DND-41 (cell line): ENCODE results near the gene CCNL1.

Experiments
- EZH2 ChIP-seq: IDR thresholded peaks from 3 replicates; pipeline ENCODE4 v1.6.1; 2012; ENCODE audit warnings: borderline replicate concordance, low read depth, mild to moderate bottlenecking, moderate library complexity, low read length, inconsistent platforms; ENCODE audit not compliant: severe bottlenecking
- TF ChIP-seq, protein P1 (sequence below): IDR thresholded peaks from 2 replicates; pipeline ENCODE4 v1.5.1; 2012; ENCODE audit warnings: borderline replicate concordance, low read length, moderate library complexity, mild to moderate bottlenecking; ENCODE audit not compliant: poor library complexity, severe bottlenecking; ENCODE audit errors: extremely low read depth

DNA sequence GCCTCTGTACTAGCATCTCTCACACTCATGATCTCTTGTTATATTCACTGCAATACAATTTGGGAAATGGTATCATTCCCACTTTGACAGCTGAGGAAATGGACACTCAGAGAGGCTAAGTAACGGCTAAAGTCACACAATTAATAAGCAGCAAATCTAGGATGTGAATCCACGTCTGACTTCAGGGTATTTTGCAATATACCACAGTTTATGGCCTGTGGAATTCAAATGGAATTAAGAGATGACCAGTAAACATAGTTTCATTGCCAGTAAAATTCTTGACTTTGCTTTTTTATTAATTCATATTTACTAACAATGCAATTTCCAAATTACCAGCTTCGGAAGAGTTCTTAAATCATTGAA lies 61.1 kb downstream of the CCNL1 start:
- TF ChIP-seq, protein P1, sequence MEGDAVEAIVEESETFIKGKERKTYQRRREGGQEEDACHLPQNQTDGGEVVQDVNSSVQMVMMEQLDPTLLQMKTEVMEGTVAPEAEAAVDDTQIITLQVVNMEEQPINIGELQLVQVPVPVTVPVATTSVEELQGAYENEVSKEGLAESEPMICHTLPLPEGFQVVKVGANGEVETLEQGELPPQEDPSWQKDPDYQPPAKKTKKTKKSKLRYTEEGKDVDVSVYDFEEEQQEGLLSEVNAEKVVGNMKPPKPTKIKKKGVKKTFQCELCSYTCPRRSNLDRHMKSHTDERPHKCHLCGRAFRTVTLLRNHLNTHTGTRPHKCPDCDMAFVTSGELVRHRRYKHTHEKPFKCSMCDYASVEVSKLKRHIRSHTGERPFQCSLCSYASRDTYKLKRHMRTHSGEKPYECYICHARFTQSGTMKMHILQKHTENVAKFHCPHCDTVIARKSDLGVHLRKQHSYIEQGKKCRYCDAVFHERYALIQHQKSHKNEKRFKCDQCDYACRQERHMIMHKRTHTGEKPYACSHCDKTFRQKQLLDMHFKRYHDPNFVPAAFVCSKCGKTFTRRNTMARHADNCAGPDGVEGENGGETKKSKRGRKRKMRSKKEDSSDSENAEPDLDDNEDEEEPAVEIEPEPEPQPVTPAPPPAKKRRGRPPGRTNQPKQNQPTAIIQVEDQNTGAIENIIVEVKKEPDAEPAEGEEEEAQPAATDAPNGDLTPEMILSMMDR, result no peak
- TF ChIP-seq EZH2, result no peak
